ENCODE measurements around the gene LETM1. TPM values are rescaled to one million over a fixed set of nuclear protein-coding genes. Genes with fewer than 3 reads are reported as not detected.
A peak's percentile ranks its signal among the peaks of the same experiment; 100 is the strongest.

The LETM1 gene
- total and polyA plus RNA-seq, 2 of the 13 experiments (the other 11 are each of a cell fraction or from before 2014, with no cell fraction given), result 9.7 to 41.6 TPM

DNA sequence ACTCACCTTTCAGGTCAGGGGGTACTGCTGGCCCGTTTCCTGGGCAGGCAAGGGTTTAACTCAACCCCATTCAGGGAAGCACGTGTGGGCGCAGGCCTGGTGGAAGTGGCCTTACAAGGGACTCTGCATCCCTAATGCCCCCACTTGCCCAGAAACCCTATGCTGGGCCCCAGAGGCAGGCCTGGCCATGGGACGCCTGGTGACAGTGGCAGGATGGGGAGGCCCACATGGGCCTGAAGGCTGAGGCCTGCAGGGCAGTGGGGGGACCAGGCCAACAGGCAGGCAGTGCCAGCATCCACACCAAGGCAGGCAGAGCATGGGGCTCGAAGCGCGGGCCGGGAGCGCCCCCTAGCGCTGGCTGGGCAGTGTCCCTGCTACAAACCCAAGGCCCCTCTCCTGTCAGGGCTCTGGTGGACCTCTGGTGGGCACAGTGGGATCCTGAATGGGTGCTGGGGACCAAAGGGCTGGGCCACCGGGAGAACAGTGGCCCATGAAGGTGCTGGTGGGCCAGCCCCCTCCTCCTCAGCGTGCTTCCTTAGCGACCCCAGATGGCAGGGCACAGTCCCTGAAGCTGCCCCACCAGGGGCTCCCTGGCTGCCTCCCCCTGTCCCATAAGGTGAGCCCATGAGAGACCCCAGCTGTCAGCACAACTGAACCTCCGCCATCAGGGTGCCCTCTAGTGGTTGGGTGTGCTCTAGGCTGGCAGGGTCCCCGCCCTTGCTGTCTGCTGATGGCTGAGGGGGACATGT, 46.0 kb downstream of the LETM1 start (continued):
- TF ChIP-seq ZBTB1 (CRISPR knock-in tag; IDR thresholded peaks at IDR 0.05; ENCODE audit: borderline replicate concordance), result no peak
- TF ChIP-seq, protein P1, sequence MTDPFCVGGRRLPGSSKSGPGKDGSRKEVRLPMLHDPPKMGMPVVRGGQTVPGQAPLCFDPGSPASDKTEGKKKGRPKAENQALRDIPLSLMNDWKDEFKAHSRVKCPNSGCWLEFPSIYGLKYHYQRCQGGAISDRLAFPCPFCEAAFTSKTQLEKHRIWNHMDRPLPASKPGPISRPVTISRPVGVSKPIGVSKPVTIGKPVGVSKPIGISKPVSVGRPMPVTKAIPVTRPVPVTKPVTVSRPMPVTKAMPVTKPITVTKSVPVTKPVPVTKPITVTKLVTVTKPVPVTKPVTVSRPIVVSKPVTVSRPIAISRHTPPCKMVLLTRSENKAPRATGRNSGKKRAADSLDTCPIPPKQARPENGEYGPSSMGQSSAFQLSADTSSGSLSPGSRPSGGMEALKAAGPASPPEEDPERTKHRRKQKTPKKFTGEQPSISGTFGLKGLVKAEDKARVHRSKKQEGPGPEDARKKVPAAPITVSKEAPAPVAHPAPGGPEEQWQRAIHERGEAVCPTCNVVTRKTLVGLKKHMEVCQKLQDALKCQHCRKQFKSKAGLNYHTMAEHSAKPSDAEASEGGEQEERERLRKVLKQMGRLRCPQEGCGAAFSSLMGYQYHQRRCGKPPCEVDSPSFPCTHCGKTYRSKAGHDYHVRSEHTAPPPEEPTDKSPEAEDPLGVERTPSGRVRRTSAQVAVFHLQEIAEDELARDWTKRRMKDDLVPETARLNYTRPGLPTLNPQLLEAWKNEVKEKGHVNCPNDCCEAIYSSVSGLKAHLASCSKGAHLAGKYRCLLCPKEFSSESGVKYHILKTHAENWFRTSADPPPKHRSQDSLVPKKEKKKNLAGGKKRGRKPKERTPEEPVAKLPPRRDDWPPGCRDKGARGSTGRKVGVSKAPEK (CRISPR knock-in tag; IDR thresholded peaks at IDR 0.05; ENCODE audit: borderline replicate concordance), result no peak
- TF ChIP-seq ZNF317 (CRISPR knock-in tag; IDR thresholded peaks at IDR 0.05), result 0 out of 2 replicates have a peak, but pooled peaks have one; percentile 59
- TF ChIP-seq TBX2 (CRISPR knock-in tag; IDR thresholded peaks at IDR 0.05; ENCODE audit: borderline replicate concordance), result peak; percentile 82; the same call in 1 of the 2 replicates
- TF ChIP-seq POLR2AphosphoS2 (IDR thresholded peaks at IDR 0.05; ENCODE audit: low read depth, low read length), result 0 out of 2 replicates have a peak, but pooled peaks have one; percentile 6
- no peak for TF ChIP-seq EHMT2 (IDR thresholded peaks at IDR 0.05; ENCODE audit: borderline replicate concordance, low read depth, low read length)
- no peak for TF ChIP-seq EZH2 (conservative IDR thresholded peaks at IDR 0.05; ENCODE audit: low read depth, low read length)
- peak; percentile 71; the same call in 1 of the 2 replicates for TF ChIP-seq ARNT2 (CRISPR knock-in tag; IDR thresholded peaks at IDR 0.05; ENCODE audit: low read depth)
- no peak for TF ChIP-seq TSC22D2 (CRISPR knock-in tag; IDR thresholded peaks at IDR 0.05; ENCODE audit: borderline replicate concordance)
- TF ChIP-seq PHB2 (IDR thresholded peaks at IDR 0.05; ENCODE audit: partially characterized antibody), result no peak
- 0 out of 2 replicates have a peak, but pooled peaks have one; percentile 18 for TF ChIP-seq ZNF12 (CRISPR knock-in tag; IDR thresholded peaks at IDR 0.05)
- TF ChIP-seq ZNF263 (CRISPR knock-in tag; IDR thresholded peaks at IDR 0.05), result no peak
- no peak for TF ChIP-seq ZNF510 (CRISPR knock-in tag; IDR thresholded peaks at IDR 0.05; ENCODE audit: low read depth)
- TF ChIP-seq HNRNPL (IDR thresholded peaks at IDR 0.05; ENCODE audit: low read depth, low read length), result peak; percentile 100
- TF ChIP-seq ZKSCAN8 (CRISPR knock-in tag; IDR thresholded peaks at IDR 0.05; ENCODE audit: borderline replicate concordance), result no peak; the same call in 1 of the 2 replicates
- peak; percentile 74; the same call in 1 of the 2 replicates for TF ChIP-seq MXD4 (CRISPR knock-in tag; IDR thresholded peaks at IDR 0.05)
- TF ChIP-seq, protein P2, sequence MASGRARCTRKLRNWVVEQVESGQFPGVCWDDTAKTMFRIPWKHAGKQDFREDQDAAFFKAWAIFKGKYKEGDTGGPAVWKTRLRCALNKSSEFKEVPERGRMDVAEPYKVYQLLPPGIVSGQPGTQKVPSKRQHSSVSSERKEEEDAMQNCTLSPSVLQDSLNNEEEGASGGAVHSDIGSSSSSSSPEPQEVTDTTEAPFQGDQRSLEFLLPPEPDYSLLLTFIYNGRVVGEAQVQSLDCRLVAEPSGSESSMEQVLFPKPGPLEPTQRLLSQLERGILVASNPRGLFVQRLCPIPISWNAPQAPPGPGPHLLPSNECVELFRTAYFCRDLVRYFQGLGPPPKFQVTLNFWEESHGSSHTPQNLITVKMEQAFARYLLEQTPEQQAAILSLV (CRISPR knock-in tag; IDR thresholded peaks at IDR 0.05; ENCODE audit: borderline replicate concordance), result peak; percentile 50; the same call in 1 of the 2 replicates
- no peak for TF ChIP-seq ZBTB42 (CRISPR knock-in tag; IDR thresholded peaks at IDR 0.05)
- no peak; the same call in 1 of the 2 replicates for TF ChIP-seq AKAP8 (CRISPR knock-in tag; IDR thresholded peaks at IDR 0.05)
- peak; percentile 91; the same call in 1 of the 2 replicates for TF ChIP-seq ZNF44 (CRISPR knock-in tag; IDR thresholded peaks at IDR 0.05)
- TF ChIP-seq ZNF83 (CRISPR knock-in tag; IDR thresholded peaks at IDR 0.05; ENCODE audit: borderline replicate concordance), result no peak
- no peak for TF ChIP-seq KLF15 (CRISPR knock-in tag; IDR thresholded peaks at IDR 0.05; ENCODE audit: borderline replicate concordance)
- TF ChIP-seq, protein P3, sequence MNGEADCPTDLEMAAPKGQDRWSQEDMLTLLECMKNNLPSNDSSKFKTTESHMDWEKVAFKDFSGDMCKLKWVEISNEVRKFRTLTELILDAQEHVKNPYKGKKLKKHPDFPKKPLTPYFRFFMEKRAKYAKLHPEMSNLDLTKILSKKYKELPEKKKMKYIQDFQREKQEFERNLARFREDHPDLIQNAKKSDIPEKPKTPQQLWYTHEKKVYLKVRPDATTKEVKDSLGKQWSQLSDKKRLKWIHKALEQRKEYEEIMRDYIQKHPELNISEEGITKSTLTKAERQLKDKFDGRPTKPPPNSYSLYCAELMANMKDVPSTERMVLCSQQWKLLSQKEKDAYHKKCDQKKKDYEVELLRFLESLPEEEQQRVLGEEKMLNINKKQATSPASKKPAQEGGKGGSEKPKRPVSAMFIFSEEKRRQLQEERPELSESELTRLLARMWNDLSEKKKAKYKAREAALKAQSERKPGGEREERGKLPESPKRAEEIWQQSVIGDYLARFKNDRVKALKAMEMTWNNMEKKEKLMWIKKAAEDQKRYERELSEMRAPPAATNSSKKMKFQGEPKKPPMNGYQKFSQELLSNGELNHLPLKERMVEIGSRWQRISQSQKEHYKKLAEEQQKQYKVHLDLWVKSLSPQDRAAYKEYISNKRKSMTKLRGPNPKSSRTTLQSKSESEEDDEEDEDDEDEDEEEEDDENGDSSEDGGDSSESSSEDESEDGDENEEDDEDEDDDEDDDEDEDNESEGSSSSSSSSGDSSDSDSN (CRISPR knock-in tag; IDR thresholded peaks at IDR 0.05), result peak; percentile 88
- TF ChIP-seq ZNF34 (CRISPR knock-in tag; IDR thresholded peaks at IDR 0.05; ENCODE audit: borderline replicate concordance), result no peak; the same call in 1 of the 2 replicates
